Hematopoietic multipotent progenitor cell treated with erythropoietin and hydrocortisone succinate and interleukin-3 and kit ligand, for 17 days (in vitro differentiated cells): ENCODE data around the gene NFATC1.
"Not testable (repeated sequence)": the region's sequence is repeated elsewhere in the genome, so short reads cannot be mapped to it uniquely, and the experiment has no call there.

Source experiments
- DNase-seq: peaks from one replicate; pipeline ENCODE4 v3.0.0-alpha.2; 2015; ENCODE audit warnings: low spot score

Gene NFATC1

GRCh38 chr18:79490626-79491041, 94.9 kb downstream of the NFATC1 start:
- DNase-seq = no peak

- DNase-seq = no peak
Measured at GRCh38 chr18:79491081-79491551, 95.4 kb downstream of the NFATC1 start.

GRCh38 chr18:79493211-79493800, 97.6 kb downstream of the NFATC1 start:
- DNase-seq = no peak

GRCh38 chr18:79493801-79494211, 98.1 kb downstream of the NFATC1 start:
- no peak for DNase-seq

GRCh38 chr18:79494936-79495335, 99.2 kb downstream of the NFATC1 start:
- no peak for DNase-seq

- DNase-seq = no peak
Measured at GRCh38 chr18:79495591-79496071, 99.9 kb downstream of the NFATC1 start.

- no peak for DNase-seq
Measured at GRCh38 chr18:79496237-79496977, 100.7 kb downstream of the NFATC1 start.

GRCh38 chr18:79496978-79497637, 101.4 kb downstream of the NFATC1 start:
- no peak for DNase-seq

- no peak for DNase-seq
Measured at GRCh38 chr18:79497638-79498081, 101.9 kb downstream of the NFATC1 start.

- no peak for DNase-seq
Measured at GRCh38 chr18:79498662-79499061, 102.9 kb downstream of the NFATC1 start.

- no peak for DNase-seq
Measured at GRCh38 chr18:79501006-79501405, 105.3 kb downstream of the NFATC1 start.

GRCh38 chr18:79502782-79503181, 107.1 kb downstream of the NFATC1 start:
- DNase-seq = peak; percentile 57

- DNase-seq = no peak
Measured at GRCh38 chr18:79503406-79503805, 107.7 kb downstream of the NFATC1 start.

- DNase-seq = no peak
Measured at GRCh38 chr18:79504034-79504433, 108.3 kb downstream of the NFATC1 start.

- DNase-seq = not testable (repeated sequence)
Measured at GRCh38 chr18:79504495-79504894, 108.8 kb downstream of the NFATC1 start.

GRCh38 chr18:79505465-79505864, 109.7 kb downstream of the NFATC1 start:
- DNase-seq = not testable (repeated sequence)

- DNase-seq = no peak
Measured at GRCh38 chr18:79506191-79507075, 110.7 kb downstream of the NFATC1 start.

- DNase-seq = peak; percentile 85
Measured at GRCh38 chr18:79507076-79507545, 111.4 kb downstream of the NFATC1 start.

- DNase-seq = peak; percentile 42
Measured at GRCh38 chr18:79507546-79508480, 112.1 kb downstream of the NFATC1 start.
